GM21447 (cell line): Measurements from ENCODE around the gene ADCY3.

Experiments used
- ATAC-seq: cut with Tn5 transposase; IDR thresholded peaks from one replicate; pipeline ENCODE4 v1.9.1; 2021; ENCODE audit not compliant: unreplicated experiment

Gene ADCY3

GRCh38 chr2:24906466-24906865 is 13.6 kb downstream of the ADCY3 start:
- no peak for ATAC-seq

- ATAC-seq: no peak
Observed at GRCh38 chr2:24903161-24904103, 16.6 kb downstream of the ADCY3 start.

GRCh38 chr2:24899361-24899910 is 20.6 kb downstream of the ADCY3 start:
- ATAC-seq: no peak

- ATAC-seq: no peak
Observed at GRCh38 chr2:24898122-24899109, 21.6 kb downstream of the ADCY3 start.

GRCh38 chr2:24894750-24895149 is 25.3 kb downstream of the ADCY3 start:
- ATAC-seq: no peak

- no peak for ATAC-seq
Observed at GRCh38 chr2:24893934-24894333, 26.1 kb downstream of the ADCY3 start.

- no peak for ATAC-seq
Observed at GRCh38 chr2:24892928-24893327, 27.1 kb downstream of the ADCY3 start.

GRCh38 chr2:24891201-24891600 is 28.8 kb downstream of the ADCY3 start:
- no peak for ATAC-seq

GRCh38 chr2:24889221-24889620 is 30.8 kb downstream of the ADCY3 start:
- ATAC-seq: no peak

GRCh38 chr2:24888177-24888576 is 31.9 kb downstream of the ADCY3 start:
- ATAC-seq: no peak

GRCh38 chr2:24887307-24887874 is 32.6 kb downstream of the ADCY3 start:
- no peak for ATAC-seq

- no peak for ATAC-seq
Observed at GRCh38 chr2:24886691-24887304, 33.2 kb downstream of the ADCY3 start.

- no peak for ATAC-seq
Observed at GRCh38 chr2:24886126-24886501, 33.9 kb downstream of the ADCY3 start.

GRCh38 chr2:24885221-24886125 is 34.6 kb downstream of the ADCY3 start:
- no peak for ATAC-seq

- no peak for ATAC-seq
Observed at GRCh38 chr2:24883946-24884345, 36.1 kb downstream of the ADCY3 start.

- ATAC-seq: no peak
Observed at GRCh38 chr2:24881623-24882022, 38.4 kb downstream of the ADCY3 start.

- ATAC-seq: no peak
Observed at GRCh38 chr2:24881158-24881557, 38.9 kb downstream of the ADCY3 start.

- ATAC-seq: no peak
Observed at GRCh38 chr2:24878341-24878740, 41.7 kb downstream of the ADCY3 start.

GRCh38 chr2:24877646-24878045 is 42.4 kb downstream of the ADCY3 start:
- no peak for ATAC-seq

- no peak for ATAC-seq
Observed at GRCh38 chr2:24877067-24877466, 43.0 kb downstream of the ADCY3 start.
